Common myeloid progenitor, CD34-positive (primary cell): Measurements from ENCODE around the gene AKAP11.
A peak's percentile ranks its signal among the peaks of the same experiment; 100 is the strongest.

Source experiments
- CTCF ChIA-PET: fragments of 350-600 bp; sonication (Branson Sonifier 250); formaldehyde crosslinking; loops from one replicate; lab custom pipeline; 2021; ENCODE audit warnings: antibody characterized with exemption; lab: Charles Lee
- POLR2A ChIA-PET: fragments of 350-600 bp; sonication (Branson Sonifier 250); formaldehyde crosslinking; loops from one replicate; lab custom pipeline; 2021; ENCODE audit warnings: antibody characterized with exemption; lab: Charles Lee
- DNase-seq, 3 donors: peaks; one replicate each; pipeline versions ENCODE4 v3.0.0 to v3.0.0-alpha.2; 2013
- H3K27ac ChIP-seq, 2 experiments: 1 replicate in 1 of 2; 2 replicates in 1 of 2; pipeline ENCODE4 v1.7.0; 2013; ENCODE audit warnings: inconsistent platforms in 2 of 2, low read length in 2 of 2, mild to moderate bottlenecking in 2 of 2, low read depth in 1 of 2, moderate library complexity in 1 of 2; ENCODE audit not compliant: severe bottlenecking in 2 of 2, insufficient read depth in 1 of 2, poor library complexity in 1 of 2
- H3K27me3 ChIP-seq, 5 experiments: replicated peaks in 2 of 5; 1 replicate in 3 of 5; 2 replicates in 2 of 5; pipeline versions ENCODE4 v1.6.1 to v1.7.0; 2013; ENCODE audit warnings: low read length in 4 of 5, mild to moderate bottlenecking in 2 of 5, moderate library complexity in 2 of 5, inconsistent platforms in 1 of 5; ENCODE audit not compliant: insufficient read depth in 5 of 5, control insufficient read depth in 4 of 5
- H3K36me3 ChIP-seq, 4 experiments: 1 replicate in 2 of 4; 2 replicates in 2 of 4; pipeline versions ENCODE4 v1.6.1 to v1.7.0; 2013; ENCODE audit warnings: low read length in 3 of 4, control low read depth in 1 of 4, mild to moderate bottlenecking in 1 of 4; ENCODE audit not compliant: control insufficient read depth in 4 of 4, insufficient read depth in 4 of 4
- H3K4me1 ChIP-seq, 4 experiments: 1 replicate in 3 of 4; 2 replicates in 1 of 4; pipeline versions ENCODE4 v1.6.1 to v1.7.1; 2013; ENCODE audit warnings: low read length in 3 of 4, mild to moderate bottlenecking in 3 of 4, control low read depth in 1 of 4, inconsistent platforms in 1 of 4, moderate library complexity in 1 of 4; ENCODE audit not compliant: control insufficient read depth in 4 of 4, insufficient read depth in 4 of 4; ENCODE audit errors: control extremely low read depth in 1 of 4
- H3K4me3 ChIP-seq, 7 experiments: 1 replicate in 4 of 7; 2 replicates in 3 of 7; pipeline versions ENCODE4 v1.5.1 to v1.7.0; 2013; ENCODE audit warnings: mild to moderate bottlenecking in 7 of 7, low read length in 6 of 7, moderate library complexity in 6 of 7, inconsistent platforms in 2 of 7, low read depth in 2 of 7, control low read depth in 1 of 7; ENCODE audit not compliant: insufficient read depth in 4 of 7, control insufficient read depth in 1 of 7; ENCODE audit errors: extremely low read depth in 1 of 7
- H3K9me3 ChIP-seq, 5 experiments: 1 replicate in 4 of 5; 2 replicates in 1 of 5; pipeline versions ENCODE4 v1.6.1 to v1.7.1; 2013; ENCODE audit warnings: low read length in 4 of 5, mild to moderate bottlenecking in 2 of 5, inconsistent platforms in 1 of 5, low read depth in 1 of 5, moderate library complexity in 1 of 5; ENCODE audit not compliant: control insufficient read depth in 4 of 5, insufficient read depth in 2 of 5; ENCODE audit errors: control extremely low read depth in 1 of 5
- WGBS: methylation state at CpG from one replicate; pipeline ENCODE4 v1.1.5; 2013; ENCODE audit not compliant: insufficient coverage; 5-methylcytosine and 5-hydroxymethylcytosine counted together

The AKAP11 gene

GRCh38 chr13:42259515-42259914, 12.4 kb upstream of the AKAP11 start:
- H3K4me3 ChIP-seq, result no peak overlapping the region
- H3K4me1 ChIP-seq, result no peaks in the 10 kb centered on the region
- H3K27me3 ChIP-seq, result no peaks in the 10 kb centered on the region
- WGBS, result 96% methylated on average over 4 of the region's 4 CpGs
- ChIA-PET POLR2A (no interaction called here), CTCF (no interaction called here)
- no peaks in the 10 kb centered on the region for H3K36me3 ChIP-seq
- H3K9me3 ChIP-seq, result no peaks in the 10 kb centered on the region
- H3K27ac ChIP-seq, result no peak overlapping the region
- DNase-seq, result no peak

- Histone ChIP-seq H3K9me3 (no peaks in the 10 kb centered on the region), H3K4me1 (peaks cover 0 to 3% (median 0%) of the 10 kb centered on the region in 4 experiments), H3K27ac (no peak overlapping the region), H3K27me3 (no peaks in the 10 kb centered on the region), H3K4me3 (no peak overlapping the region), H3K36me3 (no peaks in the 10 kb centered on the region)
- ChIA-PET POLR2A (no interaction called here), CTCF (no interaction called here)
- WGBS, result 100% methylated on average over 2 of the region's 8 CpGs
- DNase-seq, result no peak
Measured at GRCh38 chr13:42260903-42261654, 10.9 kb upstream of the AKAP11 start.

GRCh38 chr13:42266473-42266872, 5.5 kb upstream of the AKAP11 start:
- Histone ChIP-seq H3K4me1 (peaks cover 0 to 9% (median 2%) of the 10 kb centered on the region in 4 experiments), H3K27ac (no peak overlapping the region), H3K4me3 (no peak overlapping the region), H3K27me3 (no peaks in the 10 kb centered on the region), H3K9me3 (no peaks in the 10 kb centered on the region), H3K36me3 (no peaks in the 10 kb centered on the region)
- DNase-seq, result no peak
- ChIA-PET POLR2A (interaction anchor here (0.6 kb wide), 1 partner anchor 1500 kb away, joined by 3 read pairs; no protein-coding TSS in a partner anchor), CTCF (no interaction called here)
- WGBS, result 75% methylated on average over 1 of the region's 3 CpGs

DNA sequence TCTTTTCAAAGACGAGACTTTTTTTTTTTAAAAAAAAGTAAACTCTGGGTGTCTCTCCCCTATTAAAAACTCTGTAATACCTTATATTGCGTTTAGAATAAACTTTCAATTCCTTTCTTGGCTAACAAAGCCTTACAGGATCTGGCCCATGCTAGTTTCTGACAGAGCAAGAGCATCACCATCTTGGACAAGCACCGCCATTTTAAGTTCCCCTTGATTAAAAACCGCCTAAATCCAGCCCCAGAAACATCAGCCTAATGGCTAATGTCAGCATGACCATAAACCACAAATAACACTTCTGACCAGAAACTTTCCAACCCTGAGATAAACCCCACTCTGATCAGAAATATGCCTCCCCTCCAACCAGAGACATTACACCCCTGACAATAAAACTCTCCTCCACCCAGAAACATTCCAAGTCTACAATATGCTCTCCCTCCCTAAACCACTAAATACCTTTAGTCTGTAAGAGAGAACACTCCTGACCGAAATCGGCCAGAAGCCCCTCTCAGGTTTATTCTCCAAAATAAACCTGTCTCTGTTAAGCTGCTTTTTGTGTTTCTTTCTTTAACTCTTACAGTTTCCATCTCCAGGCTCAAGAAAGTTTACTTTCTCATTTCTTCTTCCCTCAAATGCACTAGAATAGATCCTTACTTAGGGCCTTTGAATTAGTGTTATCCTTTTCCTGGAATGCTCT, 1.6 kb upstream of the AKAP11 start:
- POLR2A ChIA-PET, result no interaction called here
- CTCF ChIA-PET, result interaction anchor here (0.7 kb wide), 1 partner anchor 19 kb away, joined by 3 read pairs; no protein-coding TSS in a partner anchor
- H3K27ac ChIP-seq, result no peak overlapping the region
- no peaks in the 10 kb centered on the region for H3K27me3 ChIP-seq
- peaks cover 0 to 37% (median 14%) of the 10 kb centered on the region in 4 experiments for H3K4me1 ChIP-seq
- H3K9me3 ChIP-seq, result no peaks in the 10 kb centered on the region
- H3K36me3 ChIP-seq, result peaks cover 0 to under 1% (median 0%) of the 10 kb centered on the region in 4 experiments
- H3K4me3 ChIP-seq, result no peak overlapping the region
- no peak for DNase-seq
- 100% methylated on average over 6 of the region's 6 CpGs for WGBS

DNA sequence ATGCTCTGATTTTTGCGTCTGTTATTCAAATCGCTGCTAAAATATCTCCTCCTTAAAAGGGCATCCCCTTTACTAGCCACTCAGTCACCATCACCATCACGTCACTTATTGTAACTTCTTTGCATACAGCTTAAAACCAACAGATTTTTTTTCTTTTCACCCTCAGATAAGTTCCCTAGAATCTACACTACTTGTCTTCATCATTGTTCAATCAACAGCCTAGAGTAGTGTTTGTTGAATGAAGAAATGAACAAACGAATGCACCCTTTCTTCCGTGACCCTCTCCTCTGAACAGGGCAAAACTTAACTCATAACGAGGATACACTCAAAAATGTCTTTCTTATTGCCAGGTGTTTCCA, 1.1 kb upstream of the AKAP11 start:
- Histone ChIP-seq H3K9me3 (no peaks in the 10 kb centered on the region), H3K27ac (peak overlapping the region in 1 of 2 experiments; percentile 86), H3K36me3 (peaks cover 0 to 6% (median 0%) of the 10 kb centered on the region in 4 experiments), H3K27me3 (no peaks in the 10 kb centered on the region), H3K4me1 (peaks cover 0 to 37% (median 14%) of the 10 kb centered on the region in 4 experiments), H3K4me3 (peak overlapping the region in 5 of 7 experiments; percentile 56 to 81 (median 74))
- WGBS, result 100% methylated on average over 6 of the region's 6 CpGs
- CTCF ChIA-PET, result interaction anchor here (0.7 kb wide), 1 partner anchor 19 kb away, joined by 3 read pairs; no protein-coding TSS in a partner anchor
- POLR2A ChIA-PET, result no interaction called here
- no peak for DNase-seq

DNA sequence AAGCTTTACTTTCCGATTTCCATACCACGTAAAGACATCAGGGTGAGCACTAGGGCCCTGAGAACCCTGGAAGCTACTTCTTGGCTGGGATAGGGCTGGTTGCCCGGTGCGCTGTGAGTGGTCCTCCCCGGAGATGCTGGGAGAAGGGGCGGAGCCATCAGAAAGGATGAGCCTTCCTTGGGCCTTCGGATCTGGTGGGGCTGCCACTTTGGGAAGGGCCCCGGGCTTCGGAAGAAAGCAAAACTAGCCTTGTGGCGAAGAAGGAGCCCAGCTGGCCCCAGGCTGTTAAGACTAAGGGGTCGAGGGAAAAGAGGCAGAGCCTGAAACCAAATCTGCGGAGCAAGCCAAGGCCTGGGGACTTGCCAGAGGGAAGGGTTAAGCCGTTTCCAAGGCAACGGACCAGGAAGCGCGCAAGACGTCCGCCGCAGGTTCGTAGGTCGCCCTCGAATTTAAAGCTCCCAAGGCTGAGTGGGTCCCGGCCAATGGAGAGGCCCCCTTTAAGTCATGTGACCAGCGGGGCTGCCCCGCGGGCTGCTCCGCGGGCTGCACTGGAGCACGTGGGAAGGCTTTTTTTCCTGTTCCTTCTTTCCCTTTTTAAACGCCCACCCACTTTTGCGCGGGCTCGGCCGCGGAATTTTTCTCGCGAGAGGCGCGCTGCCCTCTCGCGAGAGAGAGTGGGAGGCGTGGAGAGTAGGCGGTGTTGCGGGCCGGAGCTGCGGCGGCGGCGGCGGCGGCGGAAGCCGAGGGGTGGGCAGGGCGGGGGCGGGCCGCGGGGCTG, 426 bp upstream of the AKAP11 start:
- CTCF ChIA-PET, result interaction anchor here (0.7 kb wide), 1 partner anchor 20 kb away, joined by 3 read pairs; no protein-coding TSS in a partner anchor
- Histone ChIP-seq H3K4me3 (peak overlapping the region; percentile 4 to 94 (median 81)), H3K4me1 (peaks cover 0 to 37% (median 14%) of the 10 kb centered on the region in 4 experiments), H3K27ac (peak overlapping the region; percentile 61 to 86), H3K9me3 (no peaks in the 10 kb centered on the region), H3K36me3 (peaks cover 0 to 6% (median 0%) of the 10 kb centered on the region in 4 experiments), H3K27me3 (no peaks in the 10 kb centered on the region)
- 12% methylated on average over 25 of the region's 57 CpGs for WGBS
- POLR2A ChIA-PET, result interaction anchor here (0.7 kb wide), 1 partner anchor 1607 kb away, joined by 5 read pairs; no protein-coding TSS in a partner anchor
- DNase-seq, result peak; percentile 98 to 99 (median 99)
